SU-DHL-6 (cell line): ENCODE results near the gene SEMG2.

Experiments
- EZH2phosphoT487 ChIP-seq: fragments of 200-600 bp; sonication (generic), shearing (Covaris generic); conservative IDR thresholded peaks from 2 replicates; pipeline ENCODE4 v1.6.1; 2018; ENCODE audit warnings: mild to moderate bottlenecking, antibody characterized with exemption, low read length, moderate library complexity, mixed read lengths
- TF ChIP-seq, protein P1 (sequence below): fragments of 200-600 bp; sonication (generic); IDR thresholded peaks from one replicate; pipeline ENCODE4 v1.5.1; 2017; ENCODE audit warnings: antibody characterized with exemption, mild to moderate bottlenecking, low read length, moderate library complexity; ENCODE audit not compliant: insufficient read depth, poor library complexity, severe bottlenecking

DNA sequence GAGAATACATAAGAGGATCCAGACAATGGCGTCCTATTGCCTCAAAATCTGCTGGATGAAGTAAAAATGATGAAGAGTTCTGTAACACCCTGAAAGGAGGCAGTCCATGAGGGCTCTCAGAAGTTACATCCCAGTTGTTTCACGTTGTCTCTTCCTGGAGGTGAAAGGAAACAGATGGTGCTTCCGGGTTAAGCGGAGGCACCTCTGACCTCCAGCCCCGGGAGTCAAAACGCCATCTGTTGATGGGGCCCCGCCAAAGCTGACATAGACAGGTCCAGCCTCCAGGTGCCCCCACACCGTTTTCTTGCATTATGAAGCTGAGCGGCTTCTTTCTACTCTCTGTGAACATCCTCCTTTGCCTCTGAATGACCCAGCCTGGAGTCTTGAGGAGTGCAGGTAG lies 9.5 kb downstream of the SEMG2 start:
- TF ChIP-seq EZH2phosphoT487: no peak
- TF ChIP-seq, protein P1, sequence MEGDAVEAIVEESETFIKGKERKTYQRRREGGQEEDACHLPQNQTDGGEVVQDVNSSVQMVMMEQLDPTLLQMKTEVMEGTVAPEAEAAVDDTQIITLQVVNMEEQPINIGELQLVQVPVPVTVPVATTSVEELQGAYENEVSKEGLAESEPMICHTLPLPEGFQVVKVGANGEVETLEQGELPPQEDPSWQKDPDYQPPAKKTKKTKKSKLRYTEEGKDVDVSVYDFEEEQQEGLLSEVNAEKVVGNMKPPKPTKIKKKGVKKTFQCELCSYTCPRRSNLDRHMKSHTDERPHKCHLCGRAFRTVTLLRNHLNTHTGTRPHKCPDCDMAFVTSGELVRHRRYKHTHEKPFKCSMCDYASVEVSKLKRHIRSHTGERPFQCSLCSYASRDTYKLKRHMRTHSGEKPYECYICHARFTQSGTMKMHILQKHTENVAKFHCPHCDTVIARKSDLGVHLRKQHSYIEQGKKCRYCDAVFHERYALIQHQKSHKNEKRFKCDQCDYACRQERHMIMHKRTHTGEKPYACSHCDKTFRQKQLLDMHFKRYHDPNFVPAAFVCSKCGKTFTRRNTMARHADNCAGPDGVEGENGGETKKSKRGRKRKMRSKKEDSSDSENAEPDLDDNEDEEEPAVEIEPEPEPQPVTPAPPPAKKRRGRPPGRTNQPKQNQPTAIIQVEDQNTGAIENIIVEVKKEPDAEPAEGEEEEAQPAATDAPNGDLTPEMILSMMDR: no peak
